HG03457 (cell line): Measurements from ENCODE around the gene GLA.

Source experiments
- ATAC-seq: cut with Tn5 transposase; IDR thresholded peaks from one replicate; pipeline ENCODE4 v1.9.1; 2021; ENCODE audit warnings: moderate number of reproducible peaks; ENCODE audit not compliant: unreplicated experiment

GLA gene

GRCh38 chrX:101359966-101360365 is 47.8 kb downstream of the GLA start:
- no peak for ATAC-seq

GRCh38 chrX:101357166-101357795 is 50.4 kb downstream of the GLA start:
- no peak for ATAC-seq

- no peak for ATAC-seq
Observed at GRCh38 chrX:101349193-101349562, 58.5 kb downstream of the GLA start.

- peak; percentile 95 for ATAC-seq
Observed at GRCh38 chrX:101348452-101349192, 59.1 kb downstream of the GLA start, which contains the start of gene TIMM8A. Gene TIMM8A (minus strand): TSS chrX:101348742. CDS start chrX:101348664, 78 bp downstream.

GRCh38 chrX:101347859-101348451 is 59.8 kb downstream of the GLA start:
- no peak for ATAC-seq
